Neural cell (in vitro differentiated cells): ENCODE results near the gene NET1. TPM values are rescaled to one million over a fixed set of nuclear protein-coding genes. Genes with fewer than 3 reads are reported as not detected.

Experiments used
- H2AFZ ChIP-seq: fragments of 200-600, 300-800 bp; sonication (generic), shearing (Covaris generic); 2 replicates; pipeline ENCODE4 v1.6.0; 2014; ENCODE audit warnings: low read depth, mild to moderate bottlenecking, antibody characterized with exemption, low read length, moderate library complexity
- H3F3A ChIP-seq: fragments of 200-600 bp; shearing (Covaris generic); 2 replicates; pipeline ENCODE4 v1.6.1; 2016; ENCODE audit warnings: mild to moderate bottlenecking, moderate library complexity, mixed read lengths, antibody characterized with exemption, low read length; ENCODE audit not compliant: insufficient read depth, poor library complexity, severe bottlenecking
- H3K27ac ChIP-seq: fragments of 200-600, 300-800 bp; sonication (generic), shearing (Covaris generic); 2 replicates; pipeline ENCODE4 v1.5.1; 2014; ENCODE audit warnings: mild to moderate bottlenecking, low read length, moderate library complexity
- H3K27me3 ChIP-seq: fragments of 300-800, 200-600 bp; sonication (generic), shearing (Covaris generic); 2 replicates; pipeline ENCODE4 v1.6.0; 2014; ENCODE audit warnings: mild to moderate bottlenecking, low read depth, low read length, moderate library complexity; ENCODE audit not compliant: insufficient read depth
- H3K36me3 ChIP-seq: fragments of 300-800, 200-600 bp; sonication (generic), shearing (Covaris generic); 2 replicates; pipeline ENCODE4 v1.5.1; 2014; ENCODE audit warnings: mild to moderate bottlenecking, antibody characterized with exemption, low read length, moderate library complexity; ENCODE audit not compliant: insufficient read depth
- H3K4me2 ChIP-seq: fragments of 300-800, 200-600 bp; sonication (generic), shearing (Covaris generic); 2 replicates; pipeline ENCODE4 v1.6.0; 2014; ENCODE audit warnings: mild to moderate bottlenecking, low read length
- H3K4me3 ChIP-seq: fragments of 300-800, 200-600 bp; sonication (generic), shearing (Covaris generic); 2 replicates; pipeline ENCODE4 v1.5.1; 2014; ENCODE audit warnings: mild to moderate bottlenecking, low read length, moderate library complexity
- H3K79me2 ChIP-seq: fragments of 200-600 bp; shearing (Covaris generic); replicated peaks from 2 replicates; pipeline ENCODE4 v1.6.0; 2014; ENCODE audit warnings: mild to moderate bottlenecking, low read length, moderate library complexity; ENCODE audit not compliant: insufficient read depth
- H3K9ac ChIP-seq: fragments of 300-800, 200-600 bp; sonication (generic), shearing (Covaris generic); 2 replicates; pipeline ENCODE4 v1.6.1; 2016; ENCODE audit warnings: mild to moderate bottlenecking, low read length, mixed read lengths
- H3K9me2 ChIP-seq: fragments of 200-600 bp; shearing (Covaris generic); 2 replicates; pipeline ENCODE4 v1.6.1; 2016; ENCODE audit warnings: mild to moderate bottlenecking, low read length, mixed read lengths; ENCODE audit not compliant: insufficient read depth
- H3K9me3 ChIP-seq: fragments of 200-600, 300-800 bp; sonication (generic), shearing (Covaris generic); 2 replicates; pipeline ENCODE4 v1.6.1; 2016; ENCODE audit warnings: mild to moderate bottlenecking, mixed run types, low read length, moderate library complexity, mixed read lengths
- H4K20me1 ChIP-seq: fragments of 200-600 bp; shearing (Covaris generic); 2 replicates; pipeline ENCODE4 v1.6.1; 2016; ENCODE audit warnings: mild to moderate bottlenecking, mixed run types; ENCODE audit not compliant: insufficient read depth
- CTCF ChIP-seq: fragments of 450-650 bp; IDR thresholded peaks from 2 replicates; pipeline ENCODE4 v1.5.1; 2014; ENCODE audit warnings: antibody characterized with exemption, mild to moderate bottlenecking, moderate library complexity; ENCODE audit not compliant: poor library complexity, severe bottlenecking
- EP300 ChIP-seq: fragments of 450-650 bp; conservative IDR thresholded peaks from 2 replicates; pipeline ENCODE4 v1.6.1; 2014; ENCODE audit warnings: antibody characterized with exemption, mild to moderate bottlenecking, moderate library complexity; ENCODE audit not compliant: poor library complexity, severe bottlenecking
- EZH2 ChIP-seq: fragments of 200-600, 300-800 bp; shearing (Covaris generic), sonication (generic); IDR thresholded peaks from 2 replicates; pipeline ENCODE4 v1.6.1; 2014; ENCODE audit warnings: antibody characterized with exemption, low read length, borderline replicate concordance, mild to moderate bottlenecking; ENCODE audit not compliant: insufficient read depth, poor library complexity, severe bottlenecking
- MXI1 ChIP-seq: fragments of 450-650 bp; conservative IDR thresholded peaks from 2 replicates; pipeline ENCODE4 v1.6.1; 2014; ENCODE audit warnings: antibody characterized with exemption, mild to moderate bottlenecking; ENCODE audit not compliant: poor library complexity, severe bottlenecking
- POLR2AphosphoS5 ChIP-seq: IDR thresholded peaks from 2 replicates; pipeline ENCODE4 v1.6.1; 2012
- RAD21 ChIP-seq: fragments of 450-650 bp; conservative IDR thresholded peaks from 2 replicates; pipeline ENCODE4 v1.6.1; 2014; ENCODE audit warnings: antibody characterized with exemption, mild to moderate bottlenecking, moderate library complexity
- SMC3 ChIP-seq: fragments of 450-650 bp; conservative IDR thresholded peaks from 2 replicates; pipeline ENCODE4 v1.6.1; 2014; ENCODE audit warnings: antibody characterized with exemption, mild to moderate bottlenecking, moderate library complexity; ENCODE audit not compliant: poor library complexity
- TAF1 ChIP-seq: IDR thresholded peaks from 2 replicates; pipeline ENCODE4 v1.6.1; 2012; ENCODE audit warnings: low read depth
- polyA plus RNA-seq: library from polyadenylated mRNA; depleted of rRNA; stranded (reverse); fragments of >200 nt; gene quantifications from 2 replicates; pipeline ENCODE4 v1.2.3, GENCODE V29; 2014
- TF ChIP-seq, protein P1 (sequence below): IDR thresholded peaks from 2 replicates; pipeline ENCODE4 v1.6.1; 2012; ENCODE audit warnings: borderline replicate concordance

The NET1 gene
- polyA plus RNA-seq, 1 donor from 2014 or later: 8.0 TPM

DNA sequence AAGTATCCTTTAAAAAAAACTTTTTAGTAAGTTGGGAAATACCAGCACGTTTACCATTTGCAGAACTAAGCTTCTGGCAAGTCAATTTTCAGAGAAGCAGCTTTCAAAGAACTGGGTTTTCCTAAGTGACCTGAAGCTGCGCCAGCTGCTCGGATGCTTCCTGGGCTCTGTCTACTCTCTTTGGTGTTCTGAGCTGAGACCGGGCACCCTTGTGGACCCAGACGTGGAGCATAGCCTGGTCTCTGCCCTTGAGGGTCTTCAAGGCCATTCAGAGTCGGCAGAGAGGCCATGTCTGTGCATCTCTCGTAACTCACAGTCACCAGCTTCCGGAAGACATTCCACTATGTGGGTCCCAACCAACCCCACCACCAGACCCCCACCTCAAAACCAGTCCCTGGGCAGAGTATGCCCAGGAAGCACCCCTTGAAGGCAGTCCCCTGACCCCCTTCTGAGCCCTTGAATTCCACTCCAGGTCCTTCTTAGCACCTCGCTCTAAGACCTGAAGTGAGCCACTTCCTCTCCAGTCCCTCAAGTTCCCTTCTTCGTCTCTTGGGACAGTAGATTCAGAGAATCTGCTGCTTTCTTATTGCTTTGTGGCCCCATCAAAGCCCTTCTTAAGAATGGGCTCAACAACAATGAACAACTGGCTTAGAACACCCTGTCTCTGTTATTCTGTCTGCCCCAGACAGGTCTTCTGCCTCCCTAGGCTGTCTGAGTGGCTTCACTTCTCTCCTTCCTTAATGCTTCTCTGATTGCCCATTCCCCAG is 78.5 kb downstream of the NET1 start:
- no peak overlapping the region for H3K4me2 ChIP-seq
- no peak for TF ChIP-seq SMC3
- H3K4me3 ChIP-seq: no peak overlapping the region
- no peak overlapping the region for H3K27ac ChIP-seq
- H3K79me2 ChIP-seq: no peaks in the 10 kb centered on the region
- H3K9ac ChIP-seq: no peak overlapping the region
- H2AFZ ChIP-seq: no peak overlapping the region
- no peaks in the 10 kb centered on the region for H3K27me3 ChIP-seq
- no peaks in the 10 kb centered on the region for H3K9me2 ChIP-seq
- no peaks in the 10 kb centered on the region for H3F3A ChIP-seq
- no peaks in the 10 kb centered on the region for H3K36me3 ChIP-seq
- H4K20me1 ChIP-seq: no peaks in the 10 kb centered on the region
- H3K9me3 ChIP-seq: no peaks in the 10 kb centered on the region

- Histone ChIP-seq H3K4me3 (no peak overlapping the region), H3K9me2 (no peaks in the 10 kb centered on the region), H2AFZ (no peak overlapping the region), H3F3A (no peaks in the 10 kb centered on the region), H3K27me3 (no peaks in the 10 kb centered on the region), H4K20me1 (no peaks in the 10 kb centered on the region), H3K9me3 (no peaks in the 10 kb centered on the region), H3K36me3 (no peaks in the 10 kb centered on the region), H3K9ac (no peak overlapping the region), H3K79me2 (no peaks in the 10 kb centered on the region), H3K27ac (no peak overlapping the region), H3K4me2 (no peak overlapping the region)
- TF ChIP-seq MXI1: no peak
- no peak for TF ChIP-seq EZH2
- no peak for TF ChIP-seq TAF1
- no peak for TF ChIP-seq SMC3
- TF ChIP-seq POLR2AphosphoS5: no peak
- TF ChIP-seq CTCF: no peak
- TF ChIP-seq RAD21: no peak
- TF ChIP-seq EP300: no peak
- TF ChIP-seq, protein P1, sequence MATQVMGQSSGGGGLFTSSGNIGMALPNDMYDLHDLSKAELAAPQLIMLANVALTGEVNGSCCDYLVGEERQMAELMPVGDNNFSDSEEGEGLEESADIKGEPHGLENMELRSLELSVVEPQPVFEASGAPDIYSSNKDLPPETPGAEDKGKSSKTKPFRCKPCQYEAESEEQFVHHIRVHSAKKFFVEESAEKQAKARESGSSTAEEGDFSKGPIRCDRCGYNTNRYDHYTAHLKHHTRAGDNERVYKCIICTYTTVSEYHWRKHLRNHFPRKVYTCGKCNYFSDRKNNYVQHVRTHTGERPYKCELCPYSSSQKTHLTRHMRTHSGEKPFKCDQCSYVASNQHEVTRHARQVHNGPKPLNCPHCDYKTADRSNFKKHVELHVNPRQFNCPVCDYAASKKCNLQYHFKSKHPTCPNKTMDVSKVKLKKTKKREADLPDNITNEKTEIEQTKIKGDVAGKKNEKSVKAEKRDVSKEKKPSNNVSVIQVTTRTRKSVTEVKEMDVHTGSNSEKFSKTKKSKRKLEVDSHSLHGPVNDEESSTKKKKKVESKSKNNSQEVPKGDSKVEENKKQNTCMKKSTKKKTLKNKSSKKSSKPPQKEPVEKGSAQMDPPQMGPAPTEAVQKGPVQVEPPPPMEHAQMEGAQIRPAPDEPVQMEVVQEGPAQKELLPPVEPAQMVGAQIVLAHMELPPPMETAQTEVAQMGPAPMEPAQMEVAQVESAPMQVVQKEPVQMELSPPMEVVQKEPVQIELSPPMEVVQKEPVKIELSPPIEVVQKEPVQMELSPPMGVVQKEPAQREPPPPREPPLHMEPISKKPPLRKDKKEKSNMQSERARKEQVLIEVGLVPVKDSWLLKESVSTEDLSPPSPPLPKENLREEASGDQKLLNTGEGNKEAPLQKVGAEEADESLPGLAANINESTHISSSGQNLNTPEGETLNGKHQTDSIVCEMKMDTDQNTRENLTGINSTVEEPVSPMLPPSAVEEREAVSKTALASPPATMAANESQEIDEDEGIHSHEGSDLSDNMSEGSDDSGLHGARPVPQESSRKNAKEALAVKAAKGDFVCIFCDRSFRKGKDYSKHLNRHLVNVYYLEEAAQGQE: no peak
Observed at GRCh38 chr10:5491477-5491876, 79.1 kb downstream of the NET1 start.
